ENCODE measurements around the gene PLBD2.

Gene PLBD2

DNA sequence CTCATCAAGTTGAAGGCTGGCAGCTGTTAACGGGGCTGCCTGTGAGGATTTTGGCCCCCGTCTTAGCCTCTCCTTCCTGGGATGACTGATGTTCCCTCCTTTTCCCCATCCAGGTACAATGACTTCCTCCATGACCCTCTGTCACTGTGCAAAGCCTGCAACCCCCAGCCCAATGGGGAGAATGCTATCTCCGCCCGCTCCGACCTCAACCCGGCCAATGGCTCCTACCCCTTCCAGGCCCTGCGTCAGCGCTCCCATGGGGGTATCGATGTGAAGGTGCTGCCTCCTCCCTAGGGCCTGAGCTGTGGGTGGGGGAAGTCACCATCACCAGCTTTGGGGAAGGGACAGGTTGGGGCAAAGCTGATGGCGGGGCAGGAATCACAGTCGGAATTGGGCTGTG is 29.2 kb downstream of the PLBD2 start:
- no peak overlapping the region for H3K27ac ChIP-seq (ENCODE audit: low read length)
- H3K36me3 ChIP-seq (ENCODE audit: control insufficient read depth in 2 of 2, insufficient read depth in 2 of 2, low read length in 2 of 2) = peaks cover 20 to 40% of the 10 kb centered on the region in 2 donors
- no peaks in the 10 kb centered on the region for H3K9me3 ChIP-seq (ENCODE audit: control insufficient read depth in 2 of 2, low read length in 2 of 2)
- no peaks in the 10 kb centered on the region for H3K4me1 ChIP-seq (ENCODE audit: control insufficient read depth, insufficient read depth, low read length)
- no peak overlapping the region for H3K4me3 ChIP-seq (ENCODE audit: low read length in 2 of 2)
- no peak overlapping the region for H3K9ac ChIP-seq (ENCODE audit: low read length in 2 of 2)
- no peaks in the 10 kb centered on the region for H3K27me3 ChIP-seq (ENCODE audit: control insufficient read depth in 1 of 2, insufficient read depth in 2 of 2, low read length in 2 of 2)

DNA sequence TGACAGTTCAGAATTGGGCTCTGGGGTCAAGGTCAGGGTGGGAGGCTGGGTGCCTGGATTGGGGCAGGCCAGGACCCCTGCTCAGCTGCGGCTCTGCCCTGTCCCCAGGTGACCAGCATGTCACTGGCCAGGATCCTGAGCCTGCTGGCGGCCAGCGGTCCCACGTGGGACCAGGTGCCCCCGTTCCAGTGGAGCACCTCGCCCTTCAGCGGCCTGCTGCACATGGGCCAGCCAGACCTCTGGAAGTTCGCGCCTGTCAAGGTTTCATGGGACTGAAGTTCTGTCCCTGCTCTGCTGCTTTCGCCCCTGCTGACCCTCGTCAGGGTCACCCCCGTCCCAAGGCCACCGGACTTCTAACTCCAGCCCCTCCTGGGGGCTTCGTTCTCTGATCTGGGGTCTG is 30.0 kb downstream of the PLBD2 start:
- H3K4me1 ChIP-seq (ENCODE audit: control insufficient read depth, insufficient read depth, low read length) = no peaks in the 10 kb centered on the region
- H3K27me3 ChIP-seq (ENCODE audit: control insufficient read depth in 1 of 2, insufficient read depth in 2 of 2, low read length in 2 of 2) = no peaks in the 10 kb centered on the region
- peaks cover 20 to 36% of the 10 kb centered on the region in 2 donors for H3K36me3 ChIP-seq (ENCODE audit: control insufficient read depth in 2 of 2, insufficient read depth in 2 of 2, low read length in 2 of 2)
- H3K9me3 ChIP-seq (ENCODE audit: control insufficient read depth in 2 of 2, low read length in 2 of 2) = no peaks in the 10 kb centered on the region
- H3K4me3 ChIP-seq (ENCODE audit: low read length in 2 of 2) = no peak overlapping the region
- H3K27ac ChIP-seq (ENCODE audit: low read length) = no peak overlapping the region
- H3K9ac ChIP-seq (ENCODE audit: low read length in 2 of 2) = no peak overlapping the region

DNA sequence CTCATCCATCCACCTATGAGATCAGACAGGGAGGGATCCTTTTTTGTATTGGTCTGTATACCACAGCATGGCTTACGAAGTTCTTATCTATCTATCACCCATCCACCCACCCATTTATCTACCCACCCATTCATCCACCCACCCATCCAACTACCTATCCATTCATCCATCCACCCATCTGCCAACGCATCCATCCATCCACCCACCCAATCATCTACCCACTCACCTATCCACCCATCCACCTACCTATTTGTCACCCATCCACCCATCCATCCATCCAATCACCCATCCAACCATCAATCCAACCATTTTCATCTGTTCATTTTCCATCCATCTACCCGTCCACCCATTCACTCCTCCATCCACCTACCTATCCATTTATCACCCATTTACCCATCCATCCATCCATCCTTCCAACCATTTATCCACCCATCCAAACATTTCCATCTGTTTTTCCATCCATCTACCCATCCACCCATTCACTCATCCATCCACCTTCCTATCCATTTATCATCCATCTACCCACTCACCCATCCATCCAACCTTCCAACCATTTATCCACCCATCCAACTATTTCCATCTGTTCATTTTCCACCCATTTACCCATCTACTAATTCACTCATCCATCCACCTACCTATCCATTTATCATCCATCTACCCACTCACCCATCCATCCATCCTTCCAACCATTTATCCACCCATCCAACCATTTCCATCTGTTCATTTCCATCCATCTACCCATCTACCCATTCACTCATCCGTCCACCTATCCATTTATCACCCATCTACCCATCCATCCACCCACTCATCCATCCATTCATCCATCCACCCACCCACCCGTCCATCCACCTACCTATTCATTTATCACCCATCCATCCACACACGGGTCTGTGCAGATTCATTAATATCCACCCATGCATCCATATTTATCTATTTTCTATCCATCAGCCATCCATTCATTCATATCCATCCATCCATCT is 32.0 kb downstream of the PLBD2 start:
- Histone ChIP-seq H3K4me1 (ENCODE audit: control insufficient read depth, insufficient read depth, low read length) (no peaks in the 10 kb centered on the region), H3K27me3 (ENCODE audit: control insufficient read depth in 1 of 2, insufficient read depth in 2 of 2, low read length in 2 of 2) (no peaks in the 10 kb centered on the region), H3K36me3 (ENCODE audit: control insufficient read depth in 2 of 2, insufficient read depth in 2 of 2, low read length in 2 of 2) (peaks cover 14 to 27% of the 10 kb centered on the region in 2 donors), H3K4me3 (ENCODE audit: low read length in 2 of 2) (no peak overlapping the region), H3K27ac (ENCODE audit: low read length) (no peak overlapping the region), H3K9me3 (ENCODE audit: control insufficient read depth in 2 of 2, low read length in 2 of 2) (peaks cover 0 to under 1% of the 10 kb centered on the region in 2 donors), H3K9ac (ENCODE audit: low read length in 2 of 2) (no peak overlapping the region)

DNA sequence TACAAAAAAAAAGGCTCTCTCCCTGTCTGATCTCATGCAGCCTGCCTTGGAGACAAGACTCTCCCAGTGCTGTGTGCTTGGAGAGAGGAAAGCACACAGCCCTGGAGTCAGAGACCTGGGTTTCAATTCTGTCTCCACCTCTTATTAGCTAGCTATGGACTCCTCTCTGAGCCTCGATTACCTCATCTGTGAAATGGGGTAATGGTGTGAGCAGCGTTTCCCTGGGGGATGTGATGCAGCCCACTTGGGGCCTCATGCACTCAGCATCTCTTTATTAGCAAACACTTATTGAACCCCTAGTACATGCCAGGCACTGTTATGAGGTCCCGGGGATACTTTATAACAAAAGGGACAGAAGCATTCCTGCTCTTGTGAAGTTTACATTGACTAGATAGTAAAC is 32.8 kb downstream of the PLBD2 start:
- H3K27ac ChIP-seq (ENCODE audit: low read length) = no peak overlapping the region
- no peak overlapping the region for H3K4me3 ChIP-seq (ENCODE audit: low read length in 2 of 2)
- H3K36me3 ChIP-seq (ENCODE audit: control insufficient read depth in 2 of 2, insufficient read depth in 2 of 2, low read length in 2 of 2) = peaks cover 14 to 25% of the 10 kb centered on the region in 2 donors
- no peaks in the 10 kb centered on the region for H3K27me3 ChIP-seq (ENCODE audit: control insufficient read depth in 1 of 2, insufficient read depth in 2 of 2, low read length in 2 of 2)
- H3K4me1 ChIP-seq (ENCODE audit: control insufficient read depth, insufficient read depth, low read length) = no peaks in the 10 kb centered on the region
- no peak overlapping the region for H3K9ac ChIP-seq (ENCODE audit: low read length in 2 of 2)
- H3K9me3 ChIP-seq (ENCODE audit: control insufficient read depth in 2 of 2, low read length in 2 of 2) = peaks cover 0 to 5% of the 10 kb centered on the region in 2 donors

DNA sequence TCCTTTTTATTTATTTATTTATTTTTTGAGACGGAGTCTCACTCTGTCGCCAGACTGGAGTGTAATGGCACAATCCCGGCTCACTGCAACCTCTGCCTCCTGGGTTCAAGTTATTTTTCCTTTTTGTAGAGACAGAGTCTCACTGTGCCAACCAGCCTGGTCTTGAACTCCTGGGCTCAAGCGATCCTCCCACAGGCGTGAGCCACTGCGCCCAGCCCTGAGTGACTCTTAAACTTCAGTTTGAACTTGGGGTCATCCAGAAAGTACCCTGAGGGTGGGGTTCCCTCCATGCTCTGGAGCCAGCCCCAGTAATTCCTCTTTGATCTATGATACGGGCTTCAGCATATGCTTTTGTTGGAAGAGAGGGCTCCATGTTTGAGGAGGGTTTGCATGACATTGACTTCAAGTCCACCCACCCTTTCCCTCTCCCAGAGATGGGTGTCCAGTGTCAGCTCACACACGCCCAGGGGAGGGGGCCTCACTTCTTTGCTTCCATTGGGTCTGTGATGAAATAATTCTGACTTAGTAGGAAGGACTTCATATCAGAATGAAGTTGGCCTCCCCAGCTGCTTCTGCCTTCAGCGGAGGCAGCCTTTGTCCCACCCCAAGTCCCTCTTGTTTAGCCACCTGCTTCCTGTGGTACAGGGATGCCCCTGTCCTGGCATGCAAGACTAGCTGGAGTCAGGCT is 33.4 kb downstream of the PLBD2 start:
- Histone ChIP-seq H3K4me3 (ENCODE audit: low read length in 2 of 2) (no peak overlapping the region), H3K9me3 (ENCODE audit: control insufficient read depth in 2 of 2, low read length in 2 of 2) (peaks cover 0 to 5% of the 10 kb centered on the region in 2 donors), H3K27me3 (ENCODE audit: control insufficient read depth in 1 of 2, insufficient read depth in 2 of 2, low read length in 2 of 2) (no peaks in the 10 kb centered on the region), H3K27ac (ENCODE audit: low read length) (no peak overlapping the region), H3K36me3 (ENCODE audit: control insufficient read depth in 2 of 2, insufficient read depth in 2 of 2, low read length in 2 of 2) (peaks cover 14 to 25% of the 10 kb centered on the region in 2 donors), H3K9ac (ENCODE audit: low read length in 2 of 2) (no peak overlapping the region), H3K4me1 (ENCODE audit: control insufficient read depth, insufficient read depth, low read length) (no peaks in the 10 kb centered on the region)

DNA sequence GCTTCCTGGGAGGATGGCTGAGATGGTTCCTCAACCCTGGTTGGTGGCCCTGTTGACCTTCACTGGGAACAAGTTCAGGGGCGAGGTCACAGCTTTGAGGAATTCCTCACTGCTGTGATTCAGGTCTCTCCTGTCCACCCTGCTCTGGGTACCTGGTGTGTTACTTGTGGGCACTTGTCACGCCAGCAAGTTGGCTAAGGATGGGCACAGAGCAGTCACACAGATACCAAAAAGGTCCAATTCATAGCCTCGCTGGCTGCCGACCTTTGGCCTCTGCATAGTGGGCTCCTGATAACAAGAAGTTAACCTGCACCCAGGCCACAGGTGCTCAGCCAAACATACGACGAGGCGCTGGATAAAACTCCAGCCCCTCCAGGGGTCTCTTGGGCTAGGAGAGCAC is 34.1 kb downstream of the PLBD2 start:
- H3K9ac ChIP-seq (ENCODE audit: low read length in 2 of 2) = no peak overlapping the region
- H3K9me3 ChIP-seq (ENCODE audit: control insufficient read depth in 2 of 2, low read length in 2 of 2) = peaks cover 0 to 5% of the 10 kb centered on the region in 2 donors
- no peak overlapping the region for H3K27ac ChIP-seq (ENCODE audit: low read length)
- H3K4me3 ChIP-seq (ENCODE audit: low read length in 2 of 2) = no peak overlapping the region
- H3K4me1 ChIP-seq (ENCODE audit: control insufficient read depth, insufficient read depth, low read length) = no peaks in the 10 kb centered on the region
- H3K27me3 ChIP-seq (ENCODE audit: control insufficient read depth in 1 of 2, insufficient read depth in 2 of 2, low read length in 2 of 2) = no peaks in the 10 kb centered on the region
- peaks cover 10 to 20% of the 10 kb centered on the region in 2 donors for H3K36me3 ChIP-seq (ENCODE audit: control insufficient read depth in 2 of 2, insufficient read depth in 2 of 2, low read length in 2 of 2)

DNA sequence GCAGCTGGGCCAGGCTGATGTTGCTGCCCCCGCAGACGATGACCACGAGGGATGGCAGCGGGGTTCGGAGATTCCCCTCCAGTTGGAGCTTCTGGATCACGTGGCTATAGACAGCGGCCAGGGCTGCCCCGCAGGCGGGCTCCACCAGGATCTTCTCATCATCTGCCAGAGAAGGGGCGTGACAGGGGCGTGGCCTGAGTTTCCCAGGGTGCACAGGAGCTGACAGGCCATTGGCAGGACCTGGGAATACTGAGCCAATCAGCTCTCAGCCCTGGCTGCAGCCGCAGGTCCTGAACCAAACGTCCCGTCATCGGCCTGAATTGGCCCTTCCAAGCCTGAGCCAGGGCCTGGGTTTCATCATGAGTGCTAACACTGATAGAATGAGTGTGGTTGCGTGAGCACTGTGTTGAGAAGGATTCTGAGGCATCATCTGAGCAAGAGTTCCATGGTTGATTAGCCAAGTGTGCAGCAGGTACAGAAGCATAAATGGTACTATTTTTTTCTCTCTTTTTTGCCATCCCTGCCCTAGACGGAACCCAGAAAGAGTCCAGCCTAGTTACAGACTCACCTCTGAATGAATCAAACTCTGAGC is 34.7 kb downstream of the PLBD2 start:
- peaks cover 0 to 5% of the 10 kb centered on the region in 2 donors for H3K9me3 ChIP-seq (ENCODE audit: control insufficient read depth in 2 of 2, low read length in 2 of 2)
- H3K36me3 ChIP-seq (ENCODE audit: control insufficient read depth in 2 of 2, insufficient read depth in 2 of 2, low read length in 2 of 2) = peaks cover 10 to 16% of the 10 kb centered on the region in 2 donors
- no peaks in the 10 kb centered on the region for H3K4me1 ChIP-seq (ENCODE audit: control insufficient read depth, insufficient read depth, low read length)
- no peak overlapping the region for H3K9ac ChIP-seq (ENCODE audit: low read length in 2 of 2)
- no peak overlapping the region for H3K4me3 ChIP-seq (ENCODE audit: low read length in 2 of 2)
- H3K27me3 ChIP-seq (ENCODE audit: control insufficient read depth in 1 of 2, insufficient read depth in 2 of 2, low read length in 2 of 2) = peaks cover 0 to 4% of the 10 kb centered on the region in 2 donors
- no peak overlapping the region for H3K27ac ChIP-seq (ENCODE audit: low read length)

DNA sequence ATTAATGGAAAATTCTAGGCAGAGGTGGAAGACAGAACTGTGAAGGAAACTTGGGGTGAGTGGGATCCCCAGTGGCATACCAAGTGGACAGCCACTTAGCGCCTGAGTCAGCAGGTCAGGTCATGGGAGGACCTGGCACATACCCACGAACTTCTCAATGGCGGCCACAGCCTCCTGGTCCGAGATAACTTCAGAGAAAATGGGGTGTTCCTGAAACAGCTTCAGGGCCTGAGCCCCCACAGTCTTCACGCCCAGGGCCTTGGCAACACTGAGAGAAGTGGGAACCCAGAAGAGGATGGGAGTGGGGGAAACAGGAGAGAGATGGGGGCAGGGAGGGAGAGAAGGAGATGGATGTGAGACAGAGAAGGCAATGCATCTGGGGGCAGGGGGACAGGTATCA is 35.4 kb downstream of the PLBD2 start:
- Histone ChIP-seq H3K9me3 (ENCODE audit: control insufficient read depth in 2 of 2, low read length in 2 of 2) (peaks cover 0 to 5% of the 10 kb centered on the region in 2 donors), H3K4me3 (ENCODE audit: low read length in 2 of 2) (no peak overlapping the region), H3K4me1 (ENCODE audit: control insufficient read depth, insufficient read depth, low read length) (no peaks in the 10 kb centered on the region), H3K9ac (ENCODE audit: low read length in 2 of 2) (no peak overlapping the region), H3K36me3 (ENCODE audit: control insufficient read depth in 2 of 2, insufficient read depth in 2 of 2, low read length in 2 of 2) (peaks cover 10 to 13% of the 10 kb centered on the region in 2 donors), H3K27ac (ENCODE audit: low read length) (no peak overlapping the region), H3K27me3 (ENCODE audit: control insufficient read depth in 1 of 2, insufficient read depth in 2 of 2, low read length in 2 of 2) (peaks cover 0 to 8% of the 10 kb centered on the region in 2 donors)

DNA sequence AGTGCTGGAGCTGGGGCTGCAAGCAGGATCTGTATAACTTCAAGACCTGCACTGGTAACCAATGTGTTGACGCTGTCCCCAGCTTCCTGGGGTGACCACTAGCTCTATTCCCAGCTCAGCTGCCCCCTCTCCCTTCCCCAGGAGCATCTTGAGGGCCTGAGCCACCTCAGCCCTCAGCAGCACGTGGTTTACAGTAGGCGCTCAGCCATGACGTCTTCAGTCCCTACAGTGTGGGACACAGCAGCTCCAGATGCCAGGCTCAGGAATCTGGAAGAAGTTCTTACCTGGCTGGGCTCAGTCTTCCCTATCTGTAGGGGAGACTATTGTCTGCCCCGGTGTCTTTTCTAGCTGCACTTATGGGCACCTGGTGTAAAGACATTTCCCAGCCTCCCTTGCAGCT is 36.7 kb downstream of the PLBD2 start:
- peaks cover 0 to 5% of the 10 kb centered on the region in 2 donors for H3K9me3 ChIP-seq (ENCODE audit: control insufficient read depth in 2 of 2, low read length in 2 of 2)
- H3K27me3 ChIP-seq (ENCODE audit: control insufficient read depth in 1 of 2, insufficient read depth in 2 of 2, low read length in 2 of 2) = peaks cover 0 to 15% of the 10 kb centered on the region in 2 donors
- H3K4me3 ChIP-seq (ENCODE audit: low read length in 2 of 2) = no peak overlapping the region
- H3K4me1 ChIP-seq (ENCODE audit: control insufficient read depth, insufficient read depth, low read length) = no peaks in the 10 kb centered on the region
- peaks cover 7 to 11% of the 10 kb centered on the region in 2 donors for H3K36me3 ChIP-seq (ENCODE audit: control insufficient read depth in 2 of 2, insufficient read depth in 2 of 2, low read length in 2 of 2)
- no peak overlapping the region for H3K9ac ChIP-seq (ENCODE audit: low read length in 2 of 2)
- H3K27ac ChIP-seq (ENCODE audit: low read length) = no peak overlapping the region

DNA sequence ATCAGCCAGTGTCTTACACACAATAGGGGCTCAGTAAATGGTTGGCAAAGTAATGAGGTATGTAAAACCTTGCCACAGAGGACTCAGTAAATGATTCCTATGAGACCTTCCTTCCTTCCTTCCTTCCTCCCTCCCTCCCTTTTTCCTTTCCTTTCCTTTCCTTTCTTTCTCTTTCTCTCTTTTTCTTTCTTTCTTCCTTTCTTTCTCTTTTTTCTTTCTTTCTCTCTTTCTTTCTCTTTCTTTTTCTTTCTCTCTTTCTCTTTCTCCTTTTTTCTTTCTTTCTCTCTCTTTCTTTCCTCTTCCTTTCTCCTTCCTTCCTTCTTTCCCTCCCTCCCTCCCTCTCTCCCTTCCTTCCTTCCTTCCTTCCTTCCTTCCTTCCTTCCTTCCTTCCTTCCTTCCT is 37.8 kb downstream of the PLBD2 start:
- Histone ChIP-seq H3K27ac (ENCODE audit: low read length) (no peak overlapping the region), H3K9me3 (ENCODE audit: control insufficient read depth in 2 of 2, low read length in 2 of 2) (peaks cover 0 to 5% of the 10 kb centered on the region in 2 donors), H3K4me3 (ENCODE audit: low read length in 2 of 2) (no peak overlapping the region), H3K9ac (ENCODE audit: low read length in 2 of 2) (no peak overlapping the region), H3K36me3 (ENCODE audit: control insufficient read depth in 2 of 2, insufficient read depth in 2 of 2, low read length in 2 of 2) (peaks cover 0 to under 1% of the 10 kb centered on the region in 2 donors), H3K27me3 (ENCODE audit: control insufficient read depth in 1 of 2, insufficient read depth in 2 of 2, low read length in 2 of 2) (peaks cover 0 to 15% of the 10 kb centered on the region in 2 donors), H3K4me1 (ENCODE audit: control insufficient read depth, insufficient read depth, low read length) (no peaks in the 10 kb centered on the region)
